ENCODE measurements around the gene KRTAP19-1. TPM values are rescaled to one million over a fixed set of nuclear protein-coding genes. Genes with fewer than 3 reads are reported as not detected.
"Not testable (repeated sequence)": the region's sequence is repeated elsewhere in the genome, so short reads cannot be mapped to it uniquely, and the experiment has no call there.

Gene KRTAP19-1
- not detected for total RNA-seq

DNA sequence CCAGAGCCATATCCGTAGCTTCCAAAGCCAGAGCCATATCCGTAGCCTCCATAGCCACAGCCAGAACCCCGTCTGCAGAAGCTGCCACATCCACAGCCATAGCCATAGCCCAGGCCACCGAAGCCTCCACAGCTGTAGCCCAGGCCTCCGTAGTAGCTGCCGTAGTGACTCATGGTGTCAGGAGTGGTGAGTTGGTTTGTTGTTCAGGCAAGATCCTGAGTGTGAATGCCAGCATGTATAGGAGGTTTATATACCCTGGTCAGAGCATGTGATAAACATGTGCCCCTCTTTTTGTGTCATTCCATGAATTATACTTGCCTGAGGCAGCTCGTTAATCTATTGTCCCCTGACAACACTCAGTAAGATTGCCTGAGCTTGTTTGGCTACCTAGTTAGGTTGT is at the start of gene KRTAP19-1:
KRTAP19-1 (minus strand) TSS at position 223 of the 400 bp plus-strand sequence; CDS start at position 173, 50 bp downstream.
- no peak for DNase-seq (ENCODE audit: low spot score in 2 of 2)
- TF ChIP-seq, protein P1, sequence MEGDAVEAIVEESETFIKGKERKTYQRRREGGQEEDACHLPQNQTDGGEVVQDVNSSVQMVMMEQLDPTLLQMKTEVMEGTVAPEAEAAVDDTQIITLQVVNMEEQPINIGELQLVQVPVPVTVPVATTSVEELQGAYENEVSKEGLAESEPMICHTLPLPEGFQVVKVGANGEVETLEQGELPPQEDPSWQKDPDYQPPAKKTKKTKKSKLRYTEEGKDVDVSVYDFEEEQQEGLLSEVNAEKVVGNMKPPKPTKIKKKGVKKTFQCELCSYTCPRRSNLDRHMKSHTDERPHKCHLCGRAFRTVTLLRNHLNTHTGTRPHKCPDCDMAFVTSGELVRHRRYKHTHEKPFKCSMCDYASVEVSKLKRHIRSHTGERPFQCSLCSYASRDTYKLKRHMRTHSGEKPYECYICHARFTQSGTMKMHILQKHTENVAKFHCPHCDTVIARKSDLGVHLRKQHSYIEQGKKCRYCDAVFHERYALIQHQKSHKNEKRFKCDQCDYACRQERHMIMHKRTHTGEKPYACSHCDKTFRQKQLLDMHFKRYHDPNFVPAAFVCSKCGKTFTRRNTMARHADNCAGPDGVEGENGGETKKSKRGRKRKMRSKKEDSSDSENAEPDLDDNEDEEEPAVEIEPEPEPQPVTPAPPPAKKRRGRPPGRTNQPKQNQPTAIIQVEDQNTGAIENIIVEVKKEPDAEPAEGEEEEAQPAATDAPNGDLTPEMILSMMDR (IDR thresholded peaks at IDR 0.05) = no peak

DNA sequence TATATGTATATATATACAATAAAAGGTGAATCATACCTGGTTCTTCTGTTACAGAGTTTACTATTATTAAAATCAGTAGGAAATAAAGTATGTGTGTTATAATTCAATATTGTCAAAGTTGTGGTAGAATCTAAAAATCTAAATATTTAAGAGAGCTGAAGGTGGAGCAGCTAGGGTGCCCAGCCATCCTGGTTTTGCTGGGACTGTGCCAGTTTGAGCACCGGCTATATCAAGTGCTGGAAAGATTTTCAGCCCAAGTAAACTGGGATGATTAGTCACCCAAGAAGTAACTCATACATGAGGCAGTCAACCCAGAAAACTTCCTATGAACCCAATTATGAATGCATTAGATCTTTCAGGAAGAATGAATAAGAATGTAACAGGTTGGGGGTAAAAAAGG is 38.7 kb upstream of the KRTAP19-1 start:
- Histone ChIP-seq H3K4me1 (no peaks in the 10 kb centered on the region), H3K9me3 (no peaks in the 10 kb centered on the region), H3K4me3 (no peak overlapping the region), H3K27me3 (no peaks in the 10 kb centered on the region), H3K27ac (no peak overlapping the region), H3K36me3 (no peaks in the 10 kb centered on the region)
- no peak for DNase-seq (ENCODE audit: low spot score in 2 of 2)
- TF ChIP-seq, protein P1 (IDR thresholded peaks at IDR 0.05) = no peak
- intact Hi-C loops (cut with DNase I) = no loop called here

More for the DNA sequence above, at the start of gene KRTAP19-1:
- H3K36me3 ChIP-seq = no peaks in the 10 kb centered on the region
- H3K9me3 ChIP-seq = no peaks in the 10 kb centered on the region
- no peaks in the 10 kb centered on the region for H3K4me1 ChIP-seq
- no peaks in the 10 kb centered on the region for H3K27me3 ChIP-seq
- H3K4me3 ChIP-seq = no peak within 1 kb of the TSS
- no peak within 1 kb of the TSS for H3K27ac ChIP-seq
- intact Hi-C loops (cut with DNase I) = no loop called here

DNA sequence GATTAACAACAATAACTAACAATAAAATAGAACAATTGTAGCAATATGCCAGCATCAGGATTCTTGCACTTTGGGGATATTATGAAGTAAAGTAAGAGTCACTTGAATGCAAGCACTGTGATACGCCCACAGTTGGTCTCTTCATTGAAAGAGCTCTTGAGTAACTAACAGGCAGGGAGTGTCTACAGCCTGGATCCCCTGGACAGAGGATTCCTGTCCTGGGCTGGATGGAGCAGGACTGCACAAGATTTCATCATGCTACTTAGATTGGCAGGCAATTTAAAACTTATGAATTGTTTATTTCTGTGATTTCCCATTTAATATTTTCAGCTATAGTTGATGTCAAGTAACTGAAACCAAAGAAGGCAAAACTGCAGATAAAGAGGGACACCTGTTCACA is 35.5 kb upstream of the KRTAP19-1 start:
- Histone ChIP-seq H3K36me3 (no peaks in the 10 kb centered on the region), H3K4me1 (no peaks in the 10 kb centered on the region), H3K4me3 (no peak overlapping the region), H3K27ac (no peak overlapping the region), H3K27me3 (no peaks in the 10 kb centered on the region), H3K9me3 (no peaks in the 10 kb centered on the region)
- no peak for DNase-seq (ENCODE audit: low spot score in 2 of 2)
- intact Hi-C loops (cut with DNase I) = no loop called here
- TF ChIP-seq, protein P1 (IDR thresholded peaks at IDR 0.05) = no peak

GRCh38 chr21:30505621-30506205 is 25.5 kb upstream of the KRTAP19-1 start:
- H3K27me3 ChIP-seq; intact Hi-C loops (cut with DNase I); H3K36me3 ChIP-seq; H3K9me3 ChIP-seq; H3K27ac ChIP-seq; H3K4me3 ChIP-seq; DNase-seq (ENCODE audit: low spot score in 2 of 2); H3K4me1 ChIP-seq: not testable (repeated sequence)

GRCh38 chr21:30502041-30502440 is 21.9 kb upstream of the KRTAP19-1 start, which contains the start of gene KRTAP19-5:
TSS of gene KRTAP19-5 (minus strand) at chr21:30502141. CDS start at chr21:30502090, 51 bp downstream.
- Histone ChIP-seq H3K4me1 (no peaks in the 10 kb centered on the region), H3K4me3 (no peak within 1 kb of the TSS), H3K36me3 (no peaks in the 10 kb centered on the region), H3K27me3 (no peaks in the 10 kb centered on the region), H3K9me3 (no peaks in the 10 kb centered on the region), H3K27ac (no peak within 1 kb of the TSS)
- TF ChIP-seq, protein P1 (IDR thresholded peaks at IDR 0.05) = no peak
- intact Hi-C loops (cut with DNase I) = no loop called here
- DNase-seq (ENCODE audit: low spot score in 2 of 2) = no peak

DNA sequence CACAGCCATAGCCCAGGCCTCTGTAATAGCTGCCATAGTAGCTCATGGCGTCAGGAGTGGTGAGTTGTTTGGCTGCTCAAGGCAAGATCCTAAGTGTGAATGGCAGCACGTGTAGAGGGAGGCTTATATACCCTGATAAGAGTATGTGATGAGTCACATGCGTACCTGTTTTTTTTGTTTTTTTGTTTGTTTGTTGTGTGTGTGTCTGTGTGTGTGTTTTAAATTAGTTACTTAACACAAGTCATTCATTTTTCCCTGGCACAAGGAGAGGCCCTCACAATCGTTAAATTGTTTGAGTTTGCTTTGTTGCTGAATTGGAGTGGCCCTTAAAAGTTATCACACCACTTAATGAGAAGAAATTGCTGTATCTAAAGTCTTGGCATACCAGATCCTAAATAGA is 16.9 kb upstream of the KRTAP19-1 start, which contains the start of gene KRTAP19-4:
KRTAP19-4 (minus strand) TSS at position 101 of the 400 bp plus-strand sequence; CDS start at position 46, 55 bp downstream.
- H3K27ac ChIP-seq = no peak within 1 kb of the TSS
- no peaks in the 10 kb centered on the region for H3K9me3 ChIP-seq
- H3K4me3 ChIP-seq = no peak within 1 kb of the TSS
- no peaks in the 10 kb centered on the region for H3K4me1 ChIP-seq
- no peak for DNase-seq (ENCODE audit: low spot score in 2 of 2)
- no peaks in the 10 kb centered on the region for H3K36me3 ChIP-seq
- no peaks in the 10 kb centered on the region for H3K27me3 ChIP-seq
- TF ChIP-seq, protein P1 (IDR thresholded peaks at IDR 0.05) = no peak
- intact Hi-C loops (cut with DNase I) = no loop called here
